Breast epithelium (tissue), 4 donors: Measurements from ENCODE around the gene INMT. TPM values are rescaled to one million over a fixed set of nuclear protein-coding genes. Genes with fewer than 3 reads are reported as not detected.

Experiments used
- DNase-seq, 2 donors: peaks; one replicate each; pipeline ENCODE4 v3.0.0-alpha.2; 2019; ENCODE audit warnings: low spot score in 2 of 2
- H3K27ac ChIP-seq, 2 donors: fragments of 200-600 bp; sonication (generic) in 1 of 2; one replicate each; pipeline ENCODE4 v1.5.1; 2016 to 2019; ENCODE audit warnings: mild to moderate bottlenecking in 1 of 2
- H3K27me3 ChIP-seq, 2 donors: fragments of 200-600 bp; sonication (generic) in 1 of 2; one replicate each; pipeline versions ENCODE4 v1.5.1 to v1.6.0; 2017 to 2019; ENCODE audit warnings: control low read depth in 1 of 2, mild to moderate bottlenecking in 1 of 2
- H3K36me3 ChIP-seq: fragments of 200-600 bp; one replicate; pipeline ENCODE4 v1.5.1; 2019
- H3K4me1 ChIP-seq, 2 donors: fragments of 200-600 bp; sonication (generic); one replicate each; pipeline ENCODE4 v1.5.1; 2016 to 2019; ENCODE audit warnings: control low read depth in 1 of 2
- H3K4me3 ChIP-seq, 3 donors: fragments of 200-600 bp; sonication (generic); 1 replicate in 2 of 3; 2 replicates in 1 of 3; pipeline ENCODE4 v1.5.1; 2016 to 2019; ENCODE audit warnings: mild to moderate bottlenecking in 3 of 3, moderate library complexity in 2 of 3
- H3K9me3 ChIP-seq, 2 donors: fragments of 200-600 bp; sonication (generic) in 1 of 2; one replicate each; pipeline ENCODE4 v1.5.1; 2016 to 2019; ENCODE audit warnings: control low read depth in 1 of 2
- POLR2A ChIP-seq: fragments of 450-650 bp; IDR thresholded peaks from one replicate; pipeline ENCODE4 v1.6.1; 2016; ENCODE audit warnings: antibody characterized with exemption, mild to moderate bottlenecking, moderate library complexity
- POLR2AphosphoS5 ChIP-seq, 3 donors: sonication (generic); formaldehyde crosslinking; IDR thresholded peaks; one replicate each; pipeline ENCODE4 v1.6.1; 2017; ENCODE audit warnings: antibody characterized with exemption in 3 of 3
- intact Hi-C: fragments of 100-400 bp; cut with DNase I; formaldehyde crosslinking; loops from one replicate; pipeline ENCODE4 v1.15.1; 2023; ENCODE audit warnings: low total_unique reads
- total RNA-seq, 3 donors: library from RNA; depleted of rRNA; stranded (reverse); fragments of >200 nt; gene quantifications; one replicate each; pipeline ENCODE4 v1.1.0, GENCODE V29; 2016
- TF ChIP-seq, protein P1 (sequence below), 3 donors: fragments of 450-650 bp; IDR thresholded peaks; one replicate each; pipeline ENCODE4 v1.5.1; 2016 to 2017; ENCODE audit warnings: antibody characterized with exemption in 3 of 3, mild to moderate bottlenecking in 3 of 3, moderate library complexity in 3 of 3

The INMT gene
- total RNA-seq, 3 donors from 2014 or later = 7.8 to 66.7 (median 26.2) TPM

GRCh38 chr7:30736291-30736690, 15.6 kb upstream of the INMT start:
- no peaks in the 10 kb centered on the region for H3K9me3 ChIP-seq
- no peaks in the 10 kb centered on the region for H3K27me3 ChIP-seq
- H3K4me3 ChIP-seq = no peak overlapping the region
- no peak overlapping the region for H3K27ac ChIP-seq
- H3K4me1 ChIP-seq = no peaks in the 10 kb centered on the region
- DNase-seq = no peak
- no peaks in the 10 kb centered on the region for H3K36me3 ChIP-seq
- TF ChIP-seq, protein P1, sequence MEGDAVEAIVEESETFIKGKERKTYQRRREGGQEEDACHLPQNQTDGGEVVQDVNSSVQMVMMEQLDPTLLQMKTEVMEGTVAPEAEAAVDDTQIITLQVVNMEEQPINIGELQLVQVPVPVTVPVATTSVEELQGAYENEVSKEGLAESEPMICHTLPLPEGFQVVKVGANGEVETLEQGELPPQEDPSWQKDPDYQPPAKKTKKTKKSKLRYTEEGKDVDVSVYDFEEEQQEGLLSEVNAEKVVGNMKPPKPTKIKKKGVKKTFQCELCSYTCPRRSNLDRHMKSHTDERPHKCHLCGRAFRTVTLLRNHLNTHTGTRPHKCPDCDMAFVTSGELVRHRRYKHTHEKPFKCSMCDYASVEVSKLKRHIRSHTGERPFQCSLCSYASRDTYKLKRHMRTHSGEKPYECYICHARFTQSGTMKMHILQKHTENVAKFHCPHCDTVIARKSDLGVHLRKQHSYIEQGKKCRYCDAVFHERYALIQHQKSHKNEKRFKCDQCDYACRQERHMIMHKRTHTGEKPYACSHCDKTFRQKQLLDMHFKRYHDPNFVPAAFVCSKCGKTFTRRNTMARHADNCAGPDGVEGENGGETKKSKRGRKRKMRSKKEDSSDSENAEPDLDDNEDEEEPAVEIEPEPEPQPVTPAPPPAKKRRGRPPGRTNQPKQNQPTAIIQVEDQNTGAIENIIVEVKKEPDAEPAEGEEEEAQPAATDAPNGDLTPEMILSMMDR (IDR thresholded peaks at IDR 0.05) = no peak
- no peak for TF ChIP-seq POLR2AphosphoS5 (IDR thresholded peaks at IDR 0.05)
- no peak for TF ChIP-seq POLR2A
- intact Hi-C loops = no loop called here

- TF ChIP-seq POLR2A = no peak
- no peak for TF ChIP-seq POLR2AphosphoS5 (IDR thresholded peaks at IDR 0.05)
- TF ChIP-seq, protein P1 (IDR thresholded peaks at IDR 0.05) = no peak
Measured at GRCh38 chr7:30738026-30738915, 13.7 kb upstream of the INMT start.

GRCh38 chr7:30739691-30740090, 12.2 kb upstream of the INMT start:
- DNase-seq = no peak
- Histone ChIP-seq H3K27me3 (no peaks in the 10 kb centered on the region), H3K4me3 (no peak overlapping the region), H3K9me3 (no peaks in the 10 kb centered on the region), H3K4me1 (no peaks in the 10 kb centered on the region), H3K36me3 (no peaks in the 10 kb centered on the region), H3K27ac (no peak overlapping the region)
- intact Hi-C loops = no loop called here
- TF ChIP-seq, protein P1 (IDR thresholded peaks at IDR 0.05) = no peak
- TF ChIP-seq POLR2AphosphoS5 (IDR thresholded peaks at IDR 0.05) (no peak), POLR2A (no peak)

More at GRCh38 chr7:30738026-30738915, 13.7 kb upstream of the INMT start:
- Histone ChIP-seq H3K4me3 (no peak overlapping the region), H3K9me3 (no peaks in the 10 kb centered on the region), H3K27me3 (no peaks in the 10 kb centered on the region), H3K36me3 (no peaks in the 10 kb centered on the region), H3K4me1 (no peaks in the 10 kb centered on the region), H3K27ac (no peak overlapping the region)
- no peak for DNase-seq
- intact Hi-C loops = no loop called here

GRCh38 chr7:30740417-30741181, 11.3 kb upstream of the INMT start:
- no peak overlapping the region for H3K4me3 ChIP-seq
- no peaks in the 10 kb centered on the region for H3K27me3 ChIP-seq
- H3K36me3 ChIP-seq = no peaks in the 10 kb centered on the region
- intact Hi-C loops = no loop called here
- DNase-seq = peak; percentile 59 to 73
- TF ChIP-seq POLR2AphosphoS5 (IDR thresholded peaks at IDR 0.05) = peak in 2 of 3 donors; percentile 24 to 57
- TF ChIP-seq, protein P1 (IDR thresholded peaks at IDR 0.05) = peak; percentile 88 to 95 (median 89)
- TF ChIP-seq POLR2A = no peak
- H3K4me1 ChIP-seq = no peaks in the 10 kb centered on the region
- H3K27ac ChIP-seq = no peak overlapping the region
- no peaks in the 10 kb centered on the region for H3K9me3 ChIP-seq

DNA sequence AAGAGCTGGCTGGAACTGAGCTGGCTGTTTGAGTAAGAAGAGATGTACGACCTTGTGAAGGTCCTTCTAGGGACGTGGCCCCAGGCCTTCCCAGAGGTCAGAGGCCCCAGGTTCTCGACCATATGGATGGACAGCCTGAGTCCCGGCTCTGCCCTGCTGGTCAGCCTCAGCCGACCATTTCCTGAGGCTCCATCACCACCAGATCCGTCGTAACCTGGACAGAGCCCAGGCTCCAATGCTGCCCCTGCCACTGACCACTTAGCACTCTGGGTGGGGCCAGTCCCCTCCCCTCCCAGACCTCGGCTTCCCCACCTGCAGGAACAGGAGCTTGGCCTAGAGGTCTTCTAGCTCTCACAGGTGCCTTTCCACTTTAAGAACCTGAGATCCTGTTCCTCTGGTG, 10.6 kb upstream of the INMT start:
- intact Hi-C loops = no loop called here

More for the DNA sequence above, 10.6 kb upstream of the INMT start:
- no peaks in the 10 kb centered on the region for H3K36me3 ChIP-seq
- no peak overlapping the region for H3K27ac ChIP-seq
- no peaks in the 10 kb centered on the region for H3K9me3 ChIP-seq
- no peak for TF ChIP-seq POLR2AphosphoS5 (IDR thresholded peaks at IDR 0.05)
- TF ChIP-seq, protein P1 (IDR thresholded peaks at IDR 0.05) = no peak
- TF ChIP-seq POLR2A = no peak
- H3K4me1 ChIP-seq = no peaks in the 10 kb centered on the region
- no peak for DNase-seq
- no peak overlapping the region for H3K4me3 ChIP-seq
- H3K27me3 ChIP-seq = no peaks in the 10 kb centered on the region
